RWPE2 (cell line): Measurements from ENCODE around the gene LAMP2.
A peak's percentile ranks its signal among the peaks of the same experiment; 100 is the strongest.

Experiments
- ATAC-seq: fragments of 200-7000 bp; cut with Tn5 transposase; 3 replicates; pipeline ENCODE4 v1.9.1; 2021; ENCODE audit warnings: low read depth
- DNase-seq: peaks from one replicate; pipeline ENCODE4 v3.0.0-alpha.2; 2020; ENCODE audit warnings: low spot score
- H3K27ac ChIP-seq: fragments of 450-650 bp; 2 replicates; pipeline ENCODE4 v1.5.1; 2017; ENCODE audit warnings: mild to moderate bottlenecking; ENCODE audit not compliant: poor library complexity, severe bottlenecking
- H3K27me3 ChIP-seq: fragments of 250-450 bp; sonication (Bioruptor Pico); 2 replicates; pipeline ENCODE4 v1.5.1; 2021; ENCODE audit warnings: mild to moderate bottlenecking, moderate library complexity; ENCODE audit not compliant: insufficient read depth, poor library complexity, severe bottlenecking
- H3K36me3 ChIP-seq: fragments of 250-450 bp; sonication (Bioruptor Pico); 2 replicates; pipeline ENCODE4 v1.5.1; 2020; ENCODE audit warnings: low read depth, mild to moderate bottlenecking, moderate library complexity
- H3K4me1 ChIP-seq: fragments of 250-450 bp; sonication (Bioruptor Pico); 2 replicates; pipeline ENCODE4 v1.5.1; 2021; ENCODE audit warnings: mild to moderate bottlenecking, moderate library complexity; ENCODE audit not compliant: insufficient read depth, poor library complexity, severe bottlenecking
- H3K4me3 ChIP-seq: fragments of 250-450 bp; sonication (Bioruptor Pico); 2 replicates; pipeline ENCODE4 v1.5.1; 2021; ENCODE audit warnings: mild to moderate bottlenecking, moderate library complexity; ENCODE audit not compliant: severe bottlenecking
- H3K9me3 ChIP-seq: fragments of 250-450 bp; sonication (Bioruptor Pico); 2 replicates; pipeline ENCODE4 v1.5.1; 2021; ENCODE audit warnings: mild to moderate bottlenecking, moderate library complexity; ENCODE audit not compliant: severe bottlenecking
- TF ChIP-seq, protein P1 (sequence below): fragments of 450-650 bp; IDR thresholded peaks from one replicate; pipeline ENCODE4 v1.5.1; 2017; ENCODE audit warnings: mild to moderate bottlenecking, moderate library complexity; ENCODE audit not compliant: poor library complexity, severe bottlenecking

The LAMP2 gene

DNA sequence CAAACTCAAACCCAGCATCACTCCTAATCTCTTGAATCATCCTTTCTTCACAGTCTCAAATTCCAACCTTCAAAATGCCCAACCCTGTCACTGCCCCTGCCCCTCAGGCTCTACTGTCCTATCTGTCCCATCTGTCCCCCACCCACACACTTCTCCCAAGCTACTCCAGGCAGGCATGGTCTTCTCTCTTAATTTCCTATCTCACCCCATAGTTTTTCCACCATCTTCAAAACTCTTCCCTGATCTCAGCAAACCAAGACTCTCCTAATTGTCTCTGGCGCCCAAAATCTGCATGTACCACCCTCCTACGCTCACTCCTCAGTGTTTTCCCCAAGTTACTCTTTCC is 644 bp downstream of the LAMP2 start:
- Histone ChIP-seq H3K27ac (peak overlapping the region; percentile 63), H3K36me3 (no peaks in the 10 kb centered on the region)
- TF ChIP-seq, protein P1, sequence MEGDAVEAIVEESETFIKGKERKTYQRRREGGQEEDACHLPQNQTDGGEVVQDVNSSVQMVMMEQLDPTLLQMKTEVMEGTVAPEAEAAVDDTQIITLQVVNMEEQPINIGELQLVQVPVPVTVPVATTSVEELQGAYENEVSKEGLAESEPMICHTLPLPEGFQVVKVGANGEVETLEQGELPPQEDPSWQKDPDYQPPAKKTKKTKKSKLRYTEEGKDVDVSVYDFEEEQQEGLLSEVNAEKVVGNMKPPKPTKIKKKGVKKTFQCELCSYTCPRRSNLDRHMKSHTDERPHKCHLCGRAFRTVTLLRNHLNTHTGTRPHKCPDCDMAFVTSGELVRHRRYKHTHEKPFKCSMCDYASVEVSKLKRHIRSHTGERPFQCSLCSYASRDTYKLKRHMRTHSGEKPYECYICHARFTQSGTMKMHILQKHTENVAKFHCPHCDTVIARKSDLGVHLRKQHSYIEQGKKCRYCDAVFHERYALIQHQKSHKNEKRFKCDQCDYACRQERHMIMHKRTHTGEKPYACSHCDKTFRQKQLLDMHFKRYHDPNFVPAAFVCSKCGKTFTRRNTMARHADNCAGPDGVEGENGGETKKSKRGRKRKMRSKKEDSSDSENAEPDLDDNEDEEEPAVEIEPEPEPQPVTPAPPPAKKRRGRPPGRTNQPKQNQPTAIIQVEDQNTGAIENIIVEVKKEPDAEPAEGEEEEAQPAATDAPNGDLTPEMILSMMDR: no peak

DNA sequence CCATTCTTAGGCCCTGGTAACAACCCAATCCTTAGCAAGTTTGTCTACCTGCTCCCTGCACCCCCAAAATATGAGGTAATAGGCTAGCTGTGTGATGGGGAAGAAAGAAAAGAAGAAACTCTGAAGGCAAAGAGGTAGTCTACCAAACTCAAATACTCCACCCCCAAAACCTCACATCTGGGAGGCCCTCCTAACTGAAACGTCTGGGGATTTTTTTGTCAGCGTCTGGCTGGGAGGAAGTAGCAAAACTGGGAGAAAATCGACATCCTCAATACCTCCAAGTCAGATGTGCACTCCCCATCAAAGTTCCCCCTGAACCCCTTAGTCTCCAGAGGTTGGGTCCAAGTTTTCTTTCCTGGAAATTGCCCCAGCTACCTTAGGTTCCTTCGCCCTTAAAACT is 1.0 kb downstream of the LAMP2 start:
- TF ChIP-seq, protein P1: no peak
- peak overlapping the region; percentile 80 for H3K4me3 ChIP-seq
- no peak for DNase-seq
- H3K27ac ChIP-seq: peak overlapping the region; percentile 63
- no peak for ATAC-seq
- H3K36me3 ChIP-seq: no peaks in the 10 kb centered on the region
- no peaks in the 10 kb centered on the region for H3K27me3 ChIP-seq
- peaks cover 10% of the 10 kb centered on the region for H3K4me1 ChIP-seq
- H3K9me3 ChIP-seq: no peaks in the 10 kb centered on the region

More for the DNA sequence above, 644 bp downstream of the LAMP2 start:
- DNase-seq (no peak), ATAC-seq (no peak)
- no peaks in the 10 kb centered on the region for H3K27me3 ChIP-seq
- H3K9me3 ChIP-seq: no peaks in the 10 kb centered on the region
- H3K4me3 ChIP-seq: peak overlapping the region; percentile 80
- H3K4me1 ChIP-seq: peaks cover 7% of the 10 kb centered on the region

- TF ChIP-seq, protein P1: no peak
- no peaks in the 10 kb centered on the region for H3K27me3 ChIP-seq
- no peaks in the 10 kb centered on the region for H3K9me3 ChIP-seq
- DNase-seq (no peak), ATAC-seq (no peak)
- no peaks in the 10 kb centered on the region for H3K36me3 ChIP-seq
- H3K4me1 ChIP-seq: peaks cover 11% of the 10 kb centered on the region
- no peak overlapping the region for H3K27ac ChIP-seq
- H3K4me3 ChIP-seq: no peak overlapping the region
These were observed 4.7 kb downstream of the LAMP2 start for GRCh38 chrX:120464411-120464810.

- TF ChIP-seq, protein P1: no peak
- Histone ChIP-seq H3K4me1 (peaks cover 22% of the 10 kb centered on the region), H3K27ac (no peak overlapping the region), H3K9me3 (no peaks in the 10 kb centered on the region), H3K4me3 (no peak overlapping the region), H3K36me3 (no peaks in the 10 kb centered on the region), H3K27me3 (no peaks in the 10 kb centered on the region)
- DNase-seq (no peak), ATAC-seq (no peak)
These were observed 5.9 kb downstream of the LAMP2 start for GRCh38 chrX:120463241-120463640.

GRCh38 chrX:120462370-120462769 is 6.7 kb downstream of the LAMP2 start:
- Histone ChIP-seq H3K9me3 (no peaks in the 10 kb centered on the region), H3K27ac (no peak overlapping the region), H3K4me1 (peaks cover 26% of the 10 kb centered on the region), H3K36me3 (no peaks in the 10 kb centered on the region), H3K27me3 (no peaks in the 10 kb centered on the region), H3K4me3 (no peak overlapping the region)
- ATAC-seq (no peak), DNase-seq (no peak)
- TF ChIP-seq, protein P1: no peak
